GM12878 (cell line): Measurements from ENCODE around the gene ARGLU1. TPM values are rescaled to one million over a fixed set of nuclear protein-coding genes. Genes with fewer than 3 reads are reported as not detected.

ENCODE experiments used
- ATAC-seq: fragments of 200-7000 bp; cut with Tn5 transposase; 3 replicates; pipeline ENCODE4 v1.9.1; 2020; ENCODE audit warnings: mild to moderate bottlenecking, moderate library complexity
- BruUV-seq: library from RNA; stranded (reverse); fragments of 400-500 nt; replicated peaks from 2 replicates; lab custom pipeline; 2021; lab: Mats Ljungman, UMichigan
- CTCF ChIA-PET: fragments of 300-600 bp; sonication (Branson Sonifier 250); formaldehyde crosslinking; extraction: SDS; loops from one replicate; lab custom pipeline; 2021; ENCODE audit warnings: inconsistent platforms; lab: Yijun Ruan, JAX
- POLR2A ChIA-PET: fragments of 350-600 bp; formaldehyde crosslinking; extraction: SDS; loops from one replicate; lab custom pipeline; 2021; ENCODE audit warnings: inconsistent platforms; lab: Charles Lee
- RAD21 ChIA-PET: fragments of 300-600 bp; sonication (Branson Sonifier 250); formaldehyde crosslinking; loops from one replicate; lab custom pipeline; 2023; ENCODE audit warnings: antibody characterized with exemption; ENCODE audit not compliant: unreplicated experiment; lab: Charles Lee
- SMC1A ChIA-PET: fragments of 300-600 bp; sonication (Branson Sonifier 250); formaldehyde crosslinking; loops from one replicate; lab custom pipeline; 2023; ENCODE audit not compliant: unreplicated experiment, uncharacterized antibody; lab: Charles Lee
- DNase-seq: peaks from one replicate; pipeline ENCODE4 v3.0.0-alpha.2; 2011; ENCODE audit warnings: low read depth, low spot score
- FAIRE-seq: peaks from 3 replicates; lab custom pipeline; 2011; peaks lifted over from hg19 to GRCh38; lab: Jason Lieb, UNC
- H2AFZ ChIP-seq: 2 replicates; pipeline ENCODE4 v1.6.0; 2011; ENCODE audit warnings: low read depth, low read length, control low read depth; ENCODE audit not compliant: control insufficient read depth
- H3K27ac ChIP-seq: 2 replicates; pipeline ENCODE4 v1.5.1; 2011; ENCODE audit warnings: control low read depth; ENCODE audit not compliant: control insufficient read depth, insufficient read depth
- H3K27me3 ChIP-seq, 2 experiments: replicated peaks in 1 of 2; 2 replicates each; pipeline versions ENCODE4 v1.6.0 to v1.6.1; 2011; ENCODE audit warnings: low read length in 1 of 2; ENCODE audit not compliant: control insufficient read depth in 2 of 2, insufficient read depth in 2 of 2
- H3K36me3 ChIP-seq, 2 experiments: 2 replicates each; pipeline ENCODE4 v1.5.1; 2011; ENCODE audit warnings: low read length in 1 of 2; ENCODE audit not compliant: control insufficient read depth in 2 of 2, insufficient read depth in 2 of 2
- H3K4me1 ChIP-seq: 2 replicates; pipeline ENCODE4 v1.6.1; 2011; ENCODE audit warnings: mild to moderate bottlenecking, low read length, moderate library complexity, mixed read lengths; ENCODE audit not compliant: control insufficient read depth, insufficient read depth
- H3K4me2 ChIP-seq: 2 replicates; pipeline ENCODE4 v1.6.0; 2011; ENCODE audit warnings: control low read depth; ENCODE audit not compliant: control insufficient read depth, insufficient read depth
- H3K4me3 ChIP-seq: fragments of 200-600 bp; sonication (generic); 2 replicates; pipeline ENCODE4 v1.5.1; 2016
- H3K79me2 ChIP-seq: 2 replicates; pipeline ENCODE4 v1.6.0; 2011; ENCODE audit warnings: low read length; ENCODE audit not compliant: control insufficient read depth, insufficient read depth
- H3K9ac ChIP-seq: 2 replicates; pipeline ENCODE4 v1.8.0; 2011; ENCODE audit warnings: low read length, control low read depth, mixed read lengths; ENCODE audit not compliant: control insufficient read depth, insufficient read depth
- H3K9me3 ChIP-seq: replicated peaks from 3 replicates; pipeline ENCODE4 v1.5.1; 2011; ENCODE audit warnings: mild to moderate bottlenecking, low read length; ENCODE audit not compliant: control insufficient read depth, insufficient read depth
- H4K20me1 ChIP-seq: 2 replicates; pipeline ENCODE4 v1.6.0; 2011; ENCODE audit not compliant: control insufficient read depth, insufficient read depth
- BCL11A ChIP-seq: IDR thresholded peaks from 2 replicates; pipeline ENCODE4 v1.6.1; 2011; ENCODE audit warnings: low read depth, low read length
- BMI1 ChIP-seq: fragments of 450-650 bp; IDR thresholded peaks from 2 replicates; pipeline ENCODE4 v1.6.1; 2016; ENCODE audit warnings: mild to moderate bottlenecking, moderate library complexity, borderline replicate concordance
- CHD1 ChIP-seq: IDR thresholded peaks from 2 replicates; pipeline ENCODE4 v1.6.1; 2012; ENCODE audit warnings: low read depth, low read length, improper control_type of control experiment
- EP300 ChIP-seq, 2 experiments: fragments of 150-350 bp in 1 of 2; IDR thresholded peaks; 2 replicates each; pipeline ENCODE4 v1.6.1; 2011 to 2012; ENCODE audit warnings: low read depth in 2 of 2, low read length in 2 of 2, borderline replicate concordance in 1 of 2, improper control_type of control experiment in 1 of 2, inconsistent platforms in 1 of 2; ENCODE audit not compliant: control insufficient read depth in 1 of 2
- GABPA ChIP-seq: IDR thresholded peaks from 2 replicates; pipeline ENCODE4 v1.6.1; 2014; ENCODE audit warnings: antibody characterized with exemption, low read depth, mild to moderate bottlenecking, inconsistent platforms
- GATAD2B ChIP-seq: fragments of 450-650 bp; conservative IDR thresholded peaks from 2 replicates; pipeline ENCODE4 v1.6.1; 2017; ENCODE audit warnings: low read depth, mild to moderate bottlenecking, moderate library complexity
- MYC ChIP-seq: IDR thresholded peaks from 2 replicates; pipeline ENCODE4 v1.6.1; 2011; ENCODE audit warnings: mild to moderate bottlenecking, low read length, moderate library complexity, inconsistent platforms; ENCODE audit not compliant: insufficient read depth, insufficient replicate concordance, insufficient read length, severe bottlenecking
- NBN ChIP-seq: fragments of 450-650 bp; IDR thresholded peaks from 2 replicates; pipeline ENCODE4 v1.6.1; 2016
- SMAD1 ChIP-seq: fragments of 450-650 bp; IDR thresholded peaks from 2 replicates; pipeline ENCODE4 v1.6.1; 2018; ENCODE audit warnings: mild to moderate bottlenecking, low read depth; ENCODE audit not compliant: partially characterized antibody
- SMAD5 ChIP-seq: IDR thresholded peaks from 2 replicates; pipeline ENCODE4 v1.6.1; 2016; ENCODE audit warnings: antibody characterized with exemption, low read depth
- SPI1 ChIP-seq: IDR thresholded peaks from 2 replicates; pipeline ENCODE4 v1.6.1; 2011; ENCODE audit warnings: low read depth, mild to moderate bottlenecking, low read length, moderate library complexity, borderline replicate concordance; ENCODE audit not compliant: insufficient read depth
- SUZ12 ChIP-seq: fragments of 200-600 bp; sonication (generic); IDR thresholded peaks from one replicate; pipeline ENCODE4 v1.6.1; 2018; ENCODE audit warnings: antibody characterized with exemption, mild to moderate bottlenecking; ENCODE audit not compliant: unreplicated experiment
- TBL1XR1 ChIP-seq: IDR thresholded peaks from 2 replicates; pipeline ENCODE4 v1.6.1; 2012; ENCODE audit warnings: low read depth, low read length, improper control_type of control experiment
- WGBS: methylation state at CpG from one replicate; pipeline ENCODE4 v1.1.6; 2016; ENCODE audit warnings: low lambda C conversion rate; ENCODE audit not compliant: insufficient replicate concordance, insufficient coverage; ENCODE audit errors: missing lambda C conversion rate; 5-methylcytosine and 5-hydroxymethylcytosine counted together
- in situ Hi-C: fragments of 300-500 bp; cut with MboI; formaldehyde crosslinking; loops from 9 replicates; pipeline ENCODE4 v1.14.3; 2018; ENCODE audit warnings: mixed read lengths
- intact Hi-C: fragments of 100-400 bp; cut with micrococcal nuclease; formaldehyde crosslinking; loops from one replicate; pipeline ENCODE4 v1.14.2; 2022; ENCODE audit not compliant: unreplicated experiment
- polyA plus RNA-seq, 11 experiments: library from polyadenylated mRNA; depleted of rRNA in 4 of 11; unstranded in 6 of 11; stranded (reverse) in 5 of 11; fragments of >200 nt; fragmentation: Nextera tagmentation in 4 of 11; fragmentation: Illumina TruSeq in 1 of 11; extraction: Ambion mirVana in 4 of 11; extraction: Trizol in 1 of 11; gene quantifications; 1 replicate in 1 of 11; 2 replicates in 10 of 11; pipeline versions ENCODE4 v1.2.1 to v1.2.3, GENCODE V29; 2011 to 2016; ENCODE audit warnings: inconsistent platforms in 2 of 11, missing spikeins in 2 of 11, low read depth in 1 of 11
- total RNA-seq, 4 experiments: library from RNA; depleted of rRNA in 3 of 4; stranded (reverse); fragments of >200 nt in 3 of 4; fragmentation: Illumina TruSeq in 1 of 4; extraction: Trizol in 1 of 4; gene quantifications; 2 replicates each; pipeline versions ENCODE4 v1.2.1 to v1.2.3, GENCODE V29; 2013 to 2021
- TF ChIP-seq, protein P1 (sequence below): IDR thresholded peaks from 2 replicates; pipeline ENCODE4 v1.6.1; 2011; ENCODE audit warnings: mild to moderate bottlenecking, low read depth, low read length, moderate library complexity; ENCODE audit not compliant: insufficient replicate concordance
- TF ChIP-seq, protein P2 (sequence below): fragments of 450-650 bp; IDR thresholded peaks from 2 replicates; pipeline ENCODE4 v1.6.1; 2016; ENCODE audit warnings: mild to moderate bottlenecking

ARGLU1 gene
- total and polyA plus RNA-seq, 10 of the 15 experiments (the other 5 are each of a cell fraction or from before 2014, with no cell fraction given), result 47.1 to 197 (median 98.3) TPM

DNA sequence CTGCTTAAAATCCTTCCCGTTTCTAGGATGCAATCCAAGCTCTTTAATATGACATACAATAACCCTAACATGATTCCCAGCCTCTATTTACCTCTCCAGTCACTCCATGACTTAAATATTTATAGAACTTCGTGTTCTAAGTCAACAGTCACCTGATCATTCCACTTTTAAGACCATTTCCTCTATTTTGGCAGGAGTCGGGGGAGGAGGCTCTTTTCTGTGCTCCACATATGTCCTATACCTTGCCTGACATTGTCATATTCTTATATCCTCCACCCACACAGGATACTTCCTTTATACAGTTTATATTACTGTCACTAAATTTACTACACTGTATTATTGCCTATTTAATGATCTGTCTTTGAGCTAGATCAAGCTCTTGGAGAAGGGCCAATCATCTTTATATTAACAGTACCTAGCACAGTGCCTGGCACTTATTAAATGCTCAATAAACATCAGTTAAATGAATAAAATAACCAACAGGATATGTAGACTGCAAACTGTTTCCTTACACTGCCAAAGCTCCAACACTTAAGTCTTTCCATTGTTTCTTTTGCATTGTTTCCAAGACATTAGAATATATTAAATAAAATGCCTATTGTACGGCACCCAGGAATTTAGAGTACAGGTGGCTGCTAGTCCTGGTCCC is 2.7 kb downstream of the ARGLU1 start (continued):
- TF ChIP-seq SPI1 (peak; percentile 62; the same call in 1 of the 2 replicates), BMI1 (no peak), MYC (no peak)
- TF ChIP-seq, all 136 proteins: peak for 2

DNA sequence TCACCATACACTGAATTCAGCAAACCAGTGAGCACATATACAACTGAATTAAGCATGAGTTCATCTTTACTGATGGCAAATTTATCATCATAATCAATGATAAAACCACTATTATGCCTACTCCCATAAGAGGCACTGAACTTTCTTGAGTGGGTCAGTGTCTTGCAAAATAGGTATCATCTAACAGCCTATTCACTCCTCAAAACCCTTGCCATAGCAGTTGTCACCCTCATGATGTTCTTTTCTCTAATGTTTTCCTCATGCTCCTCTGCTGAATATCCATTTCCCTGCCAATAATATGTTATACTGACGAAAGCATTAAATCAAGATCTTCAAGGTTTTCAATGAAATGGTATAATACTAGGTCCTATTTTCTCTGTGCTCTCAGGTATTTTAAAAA is 5.6 kb downstream of the ARGLU1 start:
- no peak overlapping the region for H2AFZ ChIP-seq
- ATAC-seq, result no peak; the same call in 2 of the 3 replicates
- DNase-seq, result no peak
- intact Hi-C loops (loop anchor here (5.0 kb wide), 1 partner anchor 355 kb away; no protein-coding TSS in a partner anchor), in situ Hi-C loops (loop anchor here (25.0 kb wide), 1 partner anchor 1650 kb away; the partner anchor contains the start of genes ABHD13 and LIG4)
- no peak overlapping the region for H3K9ac ChIP-seq
- H3K4me2 ChIP-seq, result peak overlapping the region; percentile 26
- no TSS peak for BruUV-seq
- peaks cover 4% of the 10 kb centered on the region; the same call in 1 of the 2 replicates for H4K20me1 ChIP-seq
- H3K27ac ChIP-seq, result peak overlapping the region; percentile 2
- peaks cover 3 to 15% of the 10 kb centered on the region in 2 experiments; a peak in 3 of 4 replicates for H3K36me3 ChIP-seq
- H3K9me3 ChIP-seq, result no peaks in the 10 kb centered on the region
- WGBS, result 15% methylated on average over 1 of the region's 1 CpG
- peak overlapping the region; percentile 51; the same call in 1 of the 2 replicates for H3K4me3 ChIP-seq
- SMC1A ChIA-PET, result interaction anchor here (5.4 kb wide), 1 partner anchor 25 kb away, joined by 29 read pairs; no protein-coding TSS in a partner anchor
- H3K79me2 ChIP-seq, result peaks cover 96% of the 10 kb centered on the region
- TF ChIP-seq TBL1XR1 (no peak), NBN (no peak), CHD1 (no peak), GABPA (no peak), SUZ12 (no peak), GATAD2B (no peak), SMAD1 (no peak), SMAD5 (no peak), EP300 (IDR thresholded peaks at IDR 0.05; ENCODE audit: borderline replicate concordance in 1 of 2, control insufficient read depth in 1 of 2, low read depth in 2 of 2, low read length in 2 of 2) (no peak), BCL11A (no peak)
- TF ChIP-seq, protein P1, sequence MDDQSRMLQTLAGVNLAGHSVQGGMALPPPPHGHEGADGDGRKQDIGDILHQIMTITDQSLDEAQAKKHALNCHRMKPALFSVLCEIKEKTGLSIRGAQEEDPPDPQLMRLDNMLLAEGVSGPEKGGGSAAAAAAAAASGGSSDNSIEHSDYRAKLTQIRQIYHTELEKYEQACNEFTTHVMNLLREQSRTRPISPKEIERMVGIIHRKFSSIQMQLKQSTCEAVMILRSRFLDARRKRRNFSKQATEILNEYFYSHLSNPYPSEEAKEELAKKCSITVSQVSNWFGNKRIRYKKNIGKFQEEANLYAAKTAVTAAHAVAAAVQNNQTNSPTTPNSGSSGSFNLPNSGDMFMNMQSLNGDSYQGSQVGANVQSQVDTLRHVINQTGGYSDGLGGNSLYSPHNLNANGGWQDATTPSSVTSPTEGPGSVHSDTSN, result no peak
- TF ChIP-seq, protein P2, sequence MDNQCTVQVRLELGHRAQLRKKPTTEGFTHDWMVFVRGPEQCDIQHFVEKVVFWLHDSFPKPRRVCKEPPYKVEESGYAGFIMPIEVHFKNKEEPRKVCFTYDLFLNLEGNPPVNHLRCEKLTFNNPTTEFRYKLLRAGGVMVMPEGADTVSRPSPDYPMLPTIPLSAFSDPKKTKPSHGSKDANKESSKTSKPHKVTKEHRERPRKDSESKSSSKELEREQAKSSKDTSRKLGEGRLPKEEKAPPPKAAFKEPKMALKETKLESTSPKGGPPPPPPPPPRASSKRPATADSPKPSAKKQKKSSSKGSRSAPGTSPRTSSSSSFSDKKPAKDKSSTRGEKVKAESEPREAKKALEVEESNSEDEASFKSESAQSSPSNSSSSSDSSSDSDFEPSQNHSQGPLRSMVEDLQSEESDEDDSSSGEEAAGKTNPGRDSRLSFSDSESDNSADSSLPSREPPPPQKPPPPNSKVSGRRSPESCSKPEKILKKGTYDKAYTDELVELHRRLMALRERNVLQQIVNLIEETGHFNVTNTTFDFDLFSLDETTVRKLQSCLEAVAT, result no peak
- CTCF ChIA-PET, result interaction anchor here (0.9 to 4.4 kb wide), 4 partner anchors 14 to 58 kb away, joined by 3 to 16 read pairs (median 6); partner anchors contain the start of gene EFNB2
- no peaks in the 10 kb centered on the region for H3K27me3 ChIP-seq
- peaks cover 13% of the 10 kb centered on the region for H3K4me1 ChIP-seq
- POLR2A ChIA-PET, result interaction anchor here (0.6 to 1.7 kb wide), 3 partner anchors 8 to 36 kb away, joined by 3 to 7 read pairs (median 6); no protein-coding TSS in a partner anchor
- RAD21 ChIA-PET, result interaction anchor here (1.2 kb wide), 1 partner anchor 26 kb away, joined by 4 read pairs; the partner anchor contains the start of gene EFNB2
- no peak for FAIRE-seq
